GM18508 (cell line): ENCODE measurements around the gene DAB2IP.
"Not testable (repeated sequence)": the region's sequence is repeated elsewhere in the genome, so short reads cannot be mapped to it uniquely, and the experiment has no call there.

ENCODE experiments used
- ATAC-seq: cut with Tn5 transposase; IDR thresholded peaks from one replicate; pipeline ENCODE4 v1.9.1; 2021; ENCODE audit warnings: moderate number of reproducible peaks; ENCODE audit not compliant: insufficient read depth, unreplicated experiment

Gene DAB2IP

DNA sequence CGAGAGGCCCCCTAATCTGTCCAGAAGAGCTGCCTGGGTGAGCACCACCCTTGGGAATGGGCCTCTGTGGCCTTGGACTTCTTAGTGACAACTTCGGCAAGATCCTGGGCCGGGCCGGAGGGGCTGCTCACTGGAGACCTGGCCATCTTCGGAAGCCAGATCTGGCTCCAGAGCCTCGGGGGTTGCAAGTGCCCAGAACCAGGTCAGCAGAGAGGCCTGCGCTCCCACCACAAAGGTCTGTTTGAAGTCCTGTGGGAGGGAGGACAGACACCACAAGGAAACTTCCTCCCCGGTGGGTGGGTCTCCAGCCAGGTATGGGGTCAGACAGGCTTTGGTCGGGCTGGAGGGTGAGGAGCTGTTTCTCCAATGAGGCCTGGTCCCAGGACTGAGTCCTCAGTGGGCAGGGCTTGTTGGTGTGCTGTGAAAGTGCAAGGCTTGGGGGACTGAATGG is 86.1 kb downstream of the DAB2IP start:
- no peak for ATAC-seq

DNA sequence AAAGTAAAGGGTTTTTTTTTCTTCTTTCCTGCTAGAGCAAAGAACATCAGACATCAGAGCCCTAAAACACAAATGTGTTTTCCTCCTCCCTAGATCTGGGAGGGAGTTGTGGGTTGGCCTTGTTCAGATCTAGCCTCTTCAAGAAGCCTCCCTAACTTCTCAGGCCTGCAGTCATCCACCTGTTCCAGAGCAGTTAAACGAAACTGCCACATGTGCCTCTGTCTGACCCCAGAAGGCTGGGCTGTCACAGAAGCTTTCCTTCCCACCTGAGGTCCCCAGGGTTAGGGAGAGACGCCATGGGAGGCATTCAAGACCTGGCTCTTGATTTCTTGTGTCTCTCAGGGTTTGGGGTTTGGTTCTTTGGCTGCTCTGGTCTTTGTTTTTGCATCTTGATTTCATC is 87.0 kb downstream of the DAB2IP start:
- ATAC-seq, result no peak

DNA sequence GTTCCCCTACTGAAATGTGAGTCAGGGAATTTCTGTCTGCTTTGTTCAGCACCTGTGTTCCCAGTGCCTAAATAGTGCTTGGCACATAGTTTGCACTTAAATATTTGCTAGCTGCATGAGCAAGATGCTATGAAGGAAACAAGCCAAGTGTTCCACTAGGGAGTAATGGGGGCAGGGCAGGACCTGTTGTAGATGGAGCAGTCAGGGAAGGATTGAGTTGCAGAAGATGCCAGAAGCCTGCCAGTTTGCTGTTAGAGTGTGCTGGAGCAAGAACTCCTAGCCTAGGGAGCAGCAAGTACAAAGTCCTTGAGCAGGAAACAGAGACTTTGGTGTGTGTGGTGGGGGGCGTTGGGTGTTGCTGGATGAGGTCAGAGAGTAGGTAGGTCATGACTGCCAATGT is 87.5 kb downstream of the DAB2IP start:
- ATAC-seq, result no peak

DNA sequence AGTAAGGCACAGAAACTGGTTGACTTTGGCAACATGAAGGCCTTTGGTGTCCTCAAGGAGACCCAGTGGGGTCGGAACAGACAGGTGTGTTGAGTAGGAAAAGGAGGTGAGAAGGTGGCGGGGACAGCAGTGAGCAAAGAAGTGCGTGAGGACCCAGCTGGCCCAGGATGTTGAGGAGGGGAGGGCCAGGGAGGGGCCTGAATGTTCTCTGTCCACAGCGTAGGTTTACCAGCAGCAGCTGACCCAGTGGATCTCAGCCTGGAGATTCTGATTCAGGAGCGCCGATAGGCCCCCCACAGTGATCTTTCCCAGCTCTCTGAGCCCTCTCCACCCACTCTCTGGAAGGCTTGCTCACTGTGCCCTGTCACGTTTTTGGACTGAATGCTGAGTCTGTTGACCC is 88.5 kb downstream of the DAB2IP start:
- no peak for ATAC-seq

DNA sequence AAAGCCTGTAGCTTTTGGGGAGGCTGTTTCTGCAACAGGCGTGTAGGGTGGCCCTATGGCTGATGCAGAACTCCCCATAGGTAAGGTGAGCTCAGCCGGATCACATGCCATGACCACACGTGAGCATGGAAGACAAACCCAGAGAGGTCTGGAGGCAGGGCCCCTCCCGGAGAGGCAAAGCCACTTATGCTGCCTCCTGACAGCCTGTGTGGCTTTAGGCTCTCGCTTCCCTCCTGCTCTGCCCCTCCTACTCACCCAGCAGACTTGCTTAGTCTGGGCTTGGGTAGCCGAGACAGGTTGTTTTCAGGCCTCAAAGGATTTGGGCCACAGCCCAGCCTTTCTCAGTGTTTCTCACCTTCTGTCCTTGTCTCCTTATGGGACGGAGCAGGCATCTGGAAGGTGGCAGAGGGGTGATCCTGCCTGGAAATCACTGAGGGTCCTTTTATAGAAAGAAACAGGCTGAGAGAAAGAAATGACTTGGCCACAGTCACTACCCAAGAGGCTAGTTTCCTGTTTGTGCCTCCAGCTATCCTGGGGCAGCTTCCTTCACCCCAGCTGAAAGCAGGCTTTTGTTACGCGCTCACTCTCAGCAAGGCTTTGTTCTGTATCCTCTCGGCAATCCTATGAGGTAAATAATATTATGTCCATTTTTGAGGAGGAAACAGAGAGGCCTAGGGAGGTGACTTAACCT is 89.9 kb downstream of the DAB2IP start:
- ATAC-seq, result no peak

DNA sequence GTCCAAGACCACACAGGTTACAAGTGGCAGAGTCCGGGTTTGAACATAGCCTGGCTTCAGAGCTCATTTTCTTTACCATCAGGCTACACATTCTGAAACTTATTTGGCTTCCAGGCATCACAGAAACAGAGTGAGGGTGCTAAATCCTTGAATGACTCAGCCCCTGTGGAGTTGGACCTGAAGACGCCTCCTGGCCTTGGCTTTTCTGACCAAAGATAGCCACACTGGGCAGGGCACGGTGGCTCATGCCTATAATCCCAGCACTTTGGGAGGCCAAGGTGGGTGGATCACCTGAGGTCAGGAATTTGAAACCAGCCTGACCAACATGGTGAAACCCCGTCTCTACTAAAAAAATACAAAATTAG is 90.5 kb downstream of the DAB2IP start:
- ATAC-seq, result not testable (repeated sequence)

DNA sequence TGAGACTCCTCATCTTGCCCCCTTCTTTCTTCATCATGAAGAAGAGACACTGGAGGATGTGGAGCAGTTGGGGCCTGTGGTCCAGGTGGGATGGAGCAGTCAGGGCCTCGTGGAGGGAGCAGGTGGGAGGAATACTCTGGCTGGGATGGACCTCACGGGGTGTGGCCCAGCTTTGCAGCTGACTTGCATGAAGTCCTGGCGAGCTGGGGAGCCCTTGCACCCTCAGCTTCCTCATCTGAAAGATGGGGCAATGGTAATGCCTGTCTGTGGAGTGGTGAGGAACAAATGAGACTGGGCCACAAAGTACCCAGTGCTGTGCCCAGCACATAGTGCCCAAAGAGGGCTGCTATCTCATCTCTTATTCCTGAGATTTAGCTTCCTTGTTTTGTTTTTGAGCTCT is 91.5 kb downstream of the DAB2IP start:
- no peak for ATAC-seq

DNA sequence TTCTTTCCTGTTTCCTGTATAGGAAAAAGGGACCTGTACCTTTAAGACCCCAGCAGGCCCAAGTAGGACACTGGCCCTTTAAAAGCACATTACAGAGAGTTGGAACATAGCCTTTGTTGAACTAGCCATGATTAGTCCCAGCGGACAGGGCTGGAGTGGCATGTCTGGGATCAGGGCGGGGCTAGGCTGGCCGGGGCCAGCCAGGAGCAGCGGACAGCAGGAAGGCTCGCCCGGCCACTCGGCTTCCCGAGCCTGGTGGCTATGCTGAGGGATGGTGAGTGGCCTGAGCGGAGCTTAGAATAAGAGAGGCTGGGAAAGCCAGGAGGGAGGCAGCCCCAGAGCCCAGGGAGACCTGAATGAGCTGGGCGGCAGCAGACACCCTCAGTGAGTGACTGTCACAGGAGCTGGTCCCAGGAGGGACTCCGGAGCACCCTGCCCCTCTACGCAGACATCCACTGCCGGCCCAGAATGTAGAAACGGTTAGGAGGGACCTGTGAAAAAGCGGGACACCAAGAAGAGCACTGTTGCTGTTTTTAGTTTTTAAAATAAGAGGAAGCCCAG is 92.1 kb downstream of the DAB2IP start:
- no peak for ATAC-seq

DNA sequence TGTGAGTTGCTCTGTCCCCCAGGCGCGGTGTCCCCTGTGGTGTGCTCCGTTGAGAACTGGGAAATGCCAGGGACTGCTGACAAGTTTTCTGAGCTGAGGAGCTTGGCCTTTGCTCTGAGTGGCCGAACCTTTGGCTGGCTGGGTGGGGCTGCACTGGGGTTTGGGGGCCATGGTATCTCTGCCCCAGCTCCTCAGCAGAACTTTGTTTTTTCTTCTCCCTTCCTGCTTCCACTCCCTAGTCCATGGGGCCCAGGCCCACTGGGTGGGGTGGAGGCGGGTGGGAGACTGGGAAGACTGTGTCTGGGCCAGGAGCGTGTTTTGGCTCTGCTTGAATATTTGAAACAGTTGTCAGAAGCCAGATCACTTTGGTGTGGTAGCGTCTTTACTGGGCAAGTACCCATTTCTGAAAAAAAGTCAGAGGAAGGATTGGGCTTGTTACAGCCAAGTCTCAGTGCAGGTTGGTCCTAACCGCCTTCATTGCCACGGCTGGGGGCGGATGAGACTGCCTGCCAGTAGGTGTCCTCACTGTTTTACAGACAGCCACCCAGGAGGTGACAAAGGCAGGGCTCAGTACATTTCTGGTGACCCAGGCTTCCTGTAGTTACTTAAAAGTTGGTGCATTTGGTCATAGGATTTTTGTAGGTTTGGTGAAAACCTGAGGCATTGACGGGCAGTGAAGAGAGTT is 92.7 kb downstream of the DAB2IP start:
- no peak for ATAC-seq

DNA sequence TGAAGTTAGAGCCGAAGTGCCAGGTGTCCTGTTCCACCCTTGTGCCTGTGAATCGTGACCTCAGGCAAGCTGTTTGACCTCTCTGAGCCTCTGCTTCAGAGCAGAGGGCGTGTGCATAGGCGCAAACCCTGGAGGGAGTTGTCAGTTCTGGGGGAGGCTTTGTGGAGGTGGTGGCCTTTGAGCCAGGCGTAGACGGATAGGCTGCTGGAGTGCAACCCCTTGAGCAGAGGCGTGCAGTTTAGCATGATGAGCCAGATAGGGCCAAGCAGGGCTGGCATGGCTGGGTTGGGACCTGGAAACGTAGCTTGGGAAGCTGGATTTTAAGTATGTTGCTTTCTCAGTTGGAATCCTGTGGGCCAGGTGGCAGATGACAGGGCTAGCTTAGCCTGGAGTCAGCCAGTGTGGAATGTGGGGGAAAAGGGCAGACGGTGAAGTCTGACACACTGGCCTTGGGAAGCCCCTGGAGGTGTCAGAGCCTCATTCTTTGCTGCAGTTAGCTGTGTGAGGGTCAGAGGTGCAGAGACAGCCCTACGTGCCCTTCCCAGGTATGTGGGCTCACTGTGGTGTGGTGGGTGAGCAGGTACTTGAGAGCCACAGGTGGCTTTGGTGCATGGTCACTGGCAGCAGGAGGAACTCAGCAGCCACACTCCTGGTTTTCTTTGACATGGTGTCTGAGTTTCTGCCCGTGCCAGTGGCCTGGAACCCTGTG is 93.4 kb downstream of the DAB2IP start:
- ATAC-seq, result no peak

DNA sequence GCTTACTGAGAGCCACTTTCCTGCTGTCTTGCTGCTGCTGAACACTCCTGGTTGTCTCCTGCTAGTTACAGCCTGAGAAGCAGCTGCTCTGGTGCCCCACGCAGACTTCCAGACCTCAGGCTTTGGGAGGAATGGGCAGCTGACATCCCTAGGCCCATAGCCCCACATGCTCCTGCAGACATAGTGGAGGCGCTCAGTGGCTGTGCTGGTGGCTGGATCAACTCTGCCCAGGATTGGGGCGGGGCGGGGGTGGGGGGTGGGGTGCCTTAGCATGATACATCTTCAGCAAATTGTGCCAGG is 93.9 kb downstream of the DAB2IP start:
- ATAC-seq, result no peak

DNA sequence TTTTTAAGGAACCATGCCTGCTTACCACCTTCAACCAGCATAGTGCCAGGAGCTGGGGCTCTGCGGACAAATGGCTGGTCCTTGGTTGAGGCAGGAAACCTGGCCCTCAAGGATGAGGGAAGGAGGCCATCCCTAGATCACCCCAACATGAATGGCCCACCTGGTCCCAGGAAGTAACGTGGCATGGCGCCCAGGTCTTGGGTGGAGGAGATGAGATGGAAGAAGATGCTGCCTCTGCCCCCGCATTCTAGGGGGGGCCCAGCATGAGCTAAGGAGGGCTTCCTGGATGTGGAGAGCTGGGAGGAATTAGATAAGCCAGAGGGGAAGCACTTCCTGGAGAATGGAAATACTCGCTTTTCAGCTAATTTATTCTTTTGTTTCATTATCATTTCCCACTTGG is 95.0 kb downstream of the DAB2IP start:
- no peak for ATAC-seq

DNA sequence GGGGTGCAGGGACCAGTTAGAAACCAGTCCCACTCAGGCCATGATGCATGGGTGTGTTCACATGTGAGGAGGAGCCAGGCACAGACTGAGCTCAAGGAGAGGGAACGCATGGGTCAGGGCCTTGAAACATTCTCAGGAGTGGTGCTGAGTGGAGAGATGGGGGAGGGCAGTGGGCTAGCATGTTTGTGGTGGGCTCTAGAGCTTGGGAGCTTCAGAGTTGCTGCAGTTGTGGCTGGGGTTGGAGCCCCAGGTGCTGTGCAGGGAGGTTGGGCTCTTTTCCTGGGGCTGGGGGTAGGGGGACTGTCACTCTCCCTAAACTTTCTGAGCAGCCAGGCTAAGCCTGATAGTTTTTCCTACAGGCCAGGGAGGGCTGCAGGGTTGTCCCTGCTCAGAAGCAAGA is 95.4 kb downstream of the DAB2IP start:
- ATAC-seq, result no peak

DNA sequence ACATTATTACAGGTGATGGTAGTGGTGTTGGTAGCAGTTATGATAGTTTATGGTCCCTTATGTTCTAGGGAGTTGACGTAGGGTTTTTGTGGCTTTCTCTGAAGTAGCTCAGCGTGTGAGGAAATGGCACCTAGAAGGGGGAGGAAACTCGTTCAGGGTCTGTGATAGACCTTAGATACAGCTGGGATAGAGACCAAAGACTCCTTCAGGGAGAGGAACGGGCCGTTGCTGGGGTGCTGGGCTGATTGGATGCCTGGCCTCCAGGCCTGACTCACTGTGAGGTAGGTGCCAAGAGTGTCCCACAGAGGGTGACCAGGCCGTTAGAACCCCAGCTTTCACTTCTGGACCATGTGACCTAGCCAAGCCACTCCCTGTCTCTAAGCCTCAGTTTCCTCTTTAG is 96.6 kb downstream of the DAB2IP start:
- ATAC-seq, result no peak

DNA sequence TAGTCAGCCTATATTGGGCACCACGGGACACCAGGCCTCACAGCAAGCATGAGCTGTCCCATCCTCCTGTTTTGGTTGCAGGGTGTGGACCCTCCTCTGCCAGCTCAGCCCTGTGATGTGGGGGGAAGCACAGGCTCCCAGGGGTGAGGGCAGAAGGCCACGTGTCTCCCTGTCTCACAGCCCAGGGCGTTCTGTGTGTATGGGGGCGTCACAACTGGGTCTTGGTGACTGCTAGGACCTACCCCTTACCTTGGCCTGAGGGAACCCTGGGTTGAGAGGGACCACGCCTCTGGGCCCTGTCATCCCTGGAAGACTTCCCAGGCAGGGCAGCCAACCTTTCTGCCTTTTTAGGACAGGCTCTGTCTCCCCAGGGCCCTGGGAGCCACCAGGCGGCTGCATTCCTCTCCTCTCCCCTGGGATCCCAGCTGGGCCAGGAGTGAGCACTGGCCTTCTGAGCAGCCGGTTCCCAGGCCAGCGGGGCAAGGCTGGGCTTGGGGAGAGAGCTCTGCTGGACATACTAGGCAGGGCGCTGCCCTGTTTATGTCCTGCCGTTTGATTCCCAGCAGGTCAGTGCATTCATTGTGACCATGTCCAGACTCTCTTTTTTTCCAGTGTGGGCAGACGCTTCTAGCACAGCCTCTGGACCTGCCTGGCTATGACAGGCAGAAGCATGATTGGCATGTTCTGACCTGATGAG is 97.4 kb downstream of the DAB2IP start:
- no peak for ATAC-seq

DNA sequence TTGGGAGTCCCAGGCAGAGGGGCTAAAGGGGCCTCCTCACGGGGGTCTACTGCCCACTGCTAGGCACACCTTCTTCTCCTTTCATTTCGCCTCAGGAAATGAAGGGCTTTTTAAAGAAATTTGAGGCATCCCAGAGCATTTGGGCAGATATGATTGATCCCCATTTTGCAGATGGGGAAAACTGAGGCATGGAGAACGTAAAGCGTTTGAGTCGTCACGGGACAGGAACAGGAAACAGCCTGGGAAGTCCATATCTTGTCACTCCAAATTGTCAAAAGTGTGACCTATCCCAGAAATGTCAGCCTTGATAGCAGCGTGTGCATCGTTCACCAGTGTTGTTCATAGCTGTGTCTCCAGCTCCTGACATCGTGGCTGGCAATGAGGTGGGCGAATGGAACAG is 98.2 kb downstream of the DAB2IP start:
- ATAC-seq, result no peak

DNA sequence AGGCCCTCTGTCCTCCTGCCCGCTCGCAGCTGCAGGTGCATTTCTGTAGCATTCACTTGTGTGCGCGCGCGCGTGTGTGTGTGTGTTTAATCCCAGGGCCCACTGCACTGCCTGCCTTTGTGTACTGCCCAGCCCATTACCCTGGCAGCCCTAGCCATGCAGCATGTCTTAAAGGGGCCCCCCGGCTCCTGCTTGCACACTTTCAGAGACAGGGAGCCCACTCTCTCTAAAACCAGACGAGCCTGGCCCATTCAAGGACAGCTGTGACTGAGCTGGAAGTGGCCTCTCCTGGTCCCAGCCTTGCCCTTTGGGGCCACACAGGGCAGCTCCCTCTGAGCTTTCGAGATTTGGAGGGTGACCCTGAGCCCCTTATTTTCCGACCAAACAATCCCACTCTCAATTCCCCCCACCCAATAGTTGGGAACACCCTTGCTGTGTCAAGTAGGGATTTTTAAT is 98.9 kb downstream of the DAB2IP start:
- ATAC-seq, result no peak

DNA sequence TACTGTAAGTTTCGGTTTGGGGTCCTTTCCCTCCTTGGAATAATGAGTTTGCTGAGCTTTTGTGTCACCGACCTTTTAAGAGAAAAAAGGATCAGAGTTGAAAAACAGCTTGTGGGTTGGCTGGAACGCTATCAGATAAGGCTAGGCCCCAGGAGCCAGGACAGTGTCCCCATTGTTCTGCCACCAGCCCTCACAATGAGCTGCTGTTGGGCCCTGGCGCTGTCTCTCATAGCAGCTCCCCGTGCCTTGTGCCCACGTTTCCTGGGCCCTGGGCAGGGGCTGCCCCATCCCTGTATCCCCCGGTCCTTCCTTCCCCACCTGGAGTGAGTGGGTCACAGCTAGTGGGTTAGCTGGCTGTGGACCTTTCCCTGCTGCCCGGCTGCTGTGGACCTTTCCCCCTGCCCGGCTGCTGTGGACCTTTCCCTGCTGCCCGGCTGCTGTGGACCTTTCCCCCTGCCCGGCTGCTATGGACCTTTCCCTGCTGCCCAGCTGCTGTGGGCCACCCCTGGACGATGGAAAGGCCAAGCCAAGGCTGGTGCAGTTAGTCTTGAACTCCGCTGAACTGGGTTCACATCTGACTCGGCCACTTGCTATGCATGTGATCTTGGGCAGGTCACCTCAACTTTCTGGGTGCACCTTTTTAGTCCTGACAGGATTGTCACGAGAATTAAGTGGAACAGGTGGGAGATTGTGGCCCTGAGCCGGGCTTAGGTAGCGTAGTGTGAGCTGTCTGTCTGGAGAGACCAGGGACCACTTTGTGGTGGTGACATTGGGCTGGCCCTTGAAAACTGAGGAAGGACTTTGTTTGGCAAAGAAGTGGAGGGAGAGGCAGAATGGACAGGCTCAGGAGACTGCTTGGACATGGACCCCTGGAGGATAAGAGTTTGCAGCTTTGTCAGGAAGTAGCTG is 99.5 kb downstream of the DAB2IP start:
- no peak for ATAC-seq

DNA sequence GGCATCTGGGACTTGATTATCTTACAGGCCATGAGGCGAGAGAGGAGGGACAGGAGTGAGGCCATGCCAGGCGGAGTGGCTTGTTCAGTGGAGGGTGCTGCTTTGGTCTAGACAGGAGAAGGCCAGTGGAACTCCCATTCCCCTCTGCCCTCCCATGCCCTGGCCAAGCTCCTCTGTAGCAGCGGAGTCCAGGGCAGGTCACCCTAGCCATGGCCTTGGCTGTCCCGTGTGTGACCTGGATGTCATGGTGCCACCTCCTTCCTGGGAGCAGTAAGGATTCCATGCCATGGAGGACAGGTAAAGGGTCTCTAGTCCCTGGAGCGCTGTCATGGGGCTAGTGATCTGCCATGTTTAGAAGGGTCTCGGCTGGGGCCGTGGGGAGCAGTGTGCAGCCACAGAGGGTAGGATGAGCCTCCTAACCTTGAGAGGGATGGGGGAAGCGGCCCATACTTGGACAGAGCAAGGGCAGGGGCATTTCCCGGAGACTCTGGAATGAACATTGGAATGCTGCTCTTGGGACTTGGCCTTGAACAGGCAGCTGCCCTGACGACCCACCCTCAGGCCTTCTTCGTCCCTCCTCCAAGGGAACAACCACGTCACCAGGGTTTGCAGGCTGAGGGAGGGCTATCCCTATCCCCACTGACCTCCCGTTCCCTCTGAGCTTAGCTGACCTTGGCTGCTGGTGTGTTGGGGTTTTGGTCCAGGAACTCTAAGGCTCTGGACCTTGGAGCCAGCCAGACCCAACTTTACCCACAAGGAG is 100.4 kb downstream of the DAB2IP start:
- ATAC-seq, result no peak
